H9 (cell line): ENCODE measurements around the gene OVOL2. TPM values are rescaled to one million over a fixed set of nuclear protein-coding genes. Genes with fewer than 3 reads are reported as not detected.

ENCODE experiments used
- DNase-seq: peaks from one replicate; pipeline ENCODE4 v3.0.0-alpha.2; 2017
- H2AFZ ChIP-seq: one replicate; pipeline ENCODE4 v1.6.1; 2013; ENCODE audit warnings: mild to moderate bottlenecking, low read length, control low read depth, moderate library complexity
- H2AK5ac ChIP-seq: 2 replicates; pipeline ENCODE4 v1.6.1; 2013; ENCODE audit warnings: low read length, control low read depth, mixed read lengths; ENCODE audit not compliant: insufficient read length
- H2BK120ac ChIP-seq: one replicate; pipeline ENCODE4 v1.6.1; 2013; ENCODE audit warnings: low read depth, mild to moderate bottlenecking, low read length, control low read depth, inconsistent platforms; ENCODE audit not compliant: poor library complexity, severe bottlenecking
- H2BK12ac ChIP-seq: 2 replicates; pipeline ENCODE4 v1.6.1; 2013; ENCODE audit warnings: low read length, control low read depth, mixed read lengths, low read depth; ENCODE audit not compliant: insufficient read length
- H2BK15ac ChIP-seq: 2 replicates; pipeline ENCODE4 v1.6.1; 2013; ENCODE audit warnings: low read depth, low read length, control low read depth
- H2BK20ac ChIP-seq: one replicate; pipeline ENCODE4 v1.6.1; 2013; ENCODE audit warnings: low read depth, mild to moderate bottlenecking, low read length, control low read depth, inconsistent platforms; ENCODE audit not compliant: poor library complexity, severe bottlenecking
- H2BK5ac ChIP-seq: 2 replicates; pipeline ENCODE4 v1.6.1; 2013; ENCODE audit warnings: low read length, control low read depth, mixed read lengths; ENCODE audit not compliant: insufficient read length
- H3K14ac ChIP-seq: 2 replicates; pipeline ENCODE4 v1.6.1; 2013; ENCODE audit warnings: low read length, control low read depth; ENCODE audit not compliant: insufficient read depth
- H3K18ac ChIP-seq: 2 replicates; pipeline ENCODE4 v1.6.1; 2013; ENCODE audit warnings: low read depth, mild to moderate bottlenecking, mixed read lengths, low read length, control low read depth; ENCODE audit not compliant: insufficient read length
- H3K23ac ChIP-seq: 2 replicates; pipeline ENCODE4 v1.6.1; 2013; ENCODE audit warnings: low read length, control low read depth, mixed read lengths, low read depth; ENCODE audit not compliant: insufficient read length
- H3K23me2 ChIP-seq: 2 replicates; pipeline ENCODE4 v1.6.1; 2013; ENCODE audit warnings: low read depth, mild to moderate bottlenecking, mixed read lengths, low read length, control low read depth; ENCODE audit not compliant: insufficient read length, poor library complexity, severe bottlenecking
- H3K27ac ChIP-seq: 2 replicates; pipeline ENCODE4 v1.5.1; 2013; ENCODE audit warnings: low read length, control low read depth, mixed read lengths, low read depth; ENCODE audit not compliant: insufficient read length
- H3K27me3 ChIP-seq: 2 replicates; pipeline ENCODE4 v1.6.1; 2013; ENCODE audit warnings: low read length, control low read depth, inconsistent platforms; ENCODE audit not compliant: insufficient read depth
- H3K4ac ChIP-seq: 2 replicates; pipeline ENCODE4 v1.6.1; 2013; ENCODE audit warnings: low read depth, mild to moderate bottlenecking, control low read depth, inconsistent platforms, low read length, moderate library complexity
- H3K4me1 ChIP-seq: 2 replicates; pipeline ENCODE4 v1.6.1; 2013; ENCODE audit warnings: low read length, control low read depth, inconsistent platforms; ENCODE audit not compliant: insufficient read depth
- H3K4me2 ChIP-seq: 2 replicates; pipeline ENCODE4 v1.6.1; 2013; ENCODE audit warnings: low read length, control low read depth, mixed read lengths; ENCODE audit not compliant: insufficient read length, insufficient read depth
- H3K56ac ChIP-seq: 2 replicates; pipeline ENCODE4 v1.6.1; 2013; ENCODE audit warnings: low read depth, mild to moderate bottlenecking, mixed read lengths, low read length, control low read depth; ENCODE audit not compliant: insufficient read length
- H3K79me1 ChIP-seq: 2 replicates; pipeline ENCODE4 v1.6.1; 2013; ENCODE audit warnings: low read depth, mild to moderate bottlenecking, moderate library complexity, low read length, control low read depth, inconsistent platforms; ENCODE audit not compliant: insufficient read depth, poor library complexity, severe bottlenecking
- H3K79me2 ChIP-seq: 2 replicates; pipeline ENCODE4 v1.6.1; 2013; ENCODE audit warnings: low read length, control low read depth, inconsistent platforms; ENCODE audit not compliant: insufficient read depth
- H3K9ac ChIP-seq: 2 replicates; pipeline ENCODE4 v1.6.1; 2013; ENCODE audit warnings: low read length, control low read depth, mixed read lengths; ENCODE audit not compliant: insufficient read length; ENCODE audit errors: extremely low read depth
- H3K9me3 ChIP-seq: one replicate; pipeline ENCODE4 v1.6.1; 2013; ENCODE audit warnings: low read depth, low read length, inconsistent platforms; ENCODE audit not compliant: control insufficient read depth
- H3T11ph ChIP-seq: one replicate; pipeline ENCODE4 v1.6.1; 2013; ENCODE audit warnings: mild to moderate bottlenecking, low read length, control low read depth, inconsistent platforms
- H4K20me1 ChIP-seq: one replicate; pipeline ENCODE4 v1.6.1; 2013; ENCODE audit not compliant: control insufficient read depth, insufficient read length, insufficient read depth
- H4K5ac ChIP-seq: 2 replicates; pipeline ENCODE4 v1.6.1; 2013; ENCODE audit warnings: low read depth, mild to moderate bottlenecking, mixed read lengths, low read length, control low read depth; ENCODE audit not compliant: insufficient read length
- H4K8ac ChIP-seq: replicated peaks from 2 replicates; pipeline ENCODE4 v1.6.1; 2013; ENCODE audit warnings: low read length, control low read depth, mixed read lengths, low read depth; ENCODE audit not compliant: insufficient read length
- H4K91ac ChIP-seq: 2 replicates; pipeline ENCODE4 v1.6.1; 2013; ENCODE audit warnings: low read depth, mild to moderate bottlenecking, moderate library complexity, mixed read lengths, low read length, control low read depth; ENCODE audit not compliant: insufficient read length
- H3K27ac Mint-ChIP-seq, 3 experiments: 2 replicates in 2 of 3; 3 replicates in 1 of 3; pipeline ENCODE4 v1.8.0; 2020 to 2021; ENCODE audit warnings: mixed read lengths in 3 of 3, mild to moderate bottlenecking in 1 of 3, moderate library complexity in 1 of 3
- H3K27me3 Mint-ChIP-seq: 2 replicates; pipeline ENCODE4 v1.8.0; 2021; ENCODE audit warnings: low read depth, mild to moderate bottlenecking, moderate library complexity, mixed read lengths
- H3K36me3 Mint-ChIP-seq, 3 experiments: 2 replicates in 2 of 3; 3 replicates in 1 of 3; pipeline ENCODE4 v1.8.0; 2020 to 2021; ENCODE audit warnings: low read depth in 3 of 3, mixed read lengths in 3 of 3; ENCODE audit not compliant: insufficient read depth in 1 of 3
- H3K4me1 Mint-ChIP-seq, 2 experiments: 2 replicates each; pipeline ENCODE4 v1.8.0; 2020; ENCODE audit warnings: mixed read lengths in 2 of 2
- H3K4me3 Mint-ChIP-seq, 2 experiments: 2 replicates in 1 of 2; 3 replicates in 1 of 2; pipeline ENCODE4 v1.8.0; 2020 to 2021; ENCODE audit warnings: mild to moderate bottlenecking in 2 of 2, mixed read lengths in 2 of 2, moderate library complexity in 1 of 2
- H3K9me3 Mint-ChIP-seq, 2 experiments: 2 replicates in 1 of 2; 3 replicates in 1 of 2; pipeline ENCODE4 v1.8.0; 2020; ENCODE audit warnings: mild to moderate bottlenecking in 2 of 2, mixed read lengths in 2 of 2, moderate library complexity in 1 of 2
- CTCF ChIP-seq: fragments of 200-600 bp; sonication (generic); conservative IDR thresholded peaks from 3 replicates; pipeline ENCODE4 v1.8.0; 2021; ENCODE audit warnings: antibody characterized with exemption, mild to moderate bottlenecking
- WGBS: extraction: QIAGEN DNeasy Blood & Tissue Kit; methylation state at CpG from one replicate; pipeline ENCODE4 v1.1.7; 2013; ENCODE audit warnings: missing lambda C conversion rate, low lambda C conversion rate, mixed read lengths; ENCODE audit not compliant: insufficient read length; ENCODE audit errors: extremely low coverage; 5-methylcytosine and 5-hydroxymethylcytosine counted together
- total RNA-seq: library from RNA; stranded (reverse); gene quantifications from 2 replicates; pipeline ENCODE4 v1.2.1, GENCODE V29; 2021

OVOL2 gene
- total RNA-seq, 1 experiment from 2014 or later = 5.8 TPM

- no peak overlapping the region for H2BK120ac ChIP-seq
- no peak overlapping the region for H3K56ac ChIP-seq
- no peak overlapping the region for H2BK12ac ChIP-seq
- H3K4me2 ChIP-seq = no peak overlapping the region
- TF ChIP-seq CTCF = no peak
- H3K79me2 ChIP-seq = no peaks in the 10 kb centered on the region
- no peaks in the 10 kb centered on the region for H3K4me1 Mint-ChIP-seq
- H2BK20ac ChIP-seq = no peak overlapping the region
- H2AK5ac ChIP-seq = no peak overlapping the region
- H3K27me3 ChIP-seq = no peaks in the 10 kb centered on the region
- H3K79me1 ChIP-seq = no peaks in the 10 kb centered on the region
- H3K4ac ChIP-seq = no peak overlapping the region
- H4K5ac ChIP-seq = no peak overlapping the region
- no peak overlapping the region for H3K14ac ChIP-seq
- H3K4me3 Mint-ChIP-seq = no peak overlapping the region
- no peak for DNase-seq
- H4K20me1 ChIP-seq = no peaks in the 10 kb centered on the region
- H3K9me3 ChIP-seq = no peaks in the 10 kb centered on the region
- H2AFZ ChIP-seq = no peak overlapping the region
- no peak overlapping the region for H3K18ac ChIP-seq
- H3K27ac ChIP-seq = no peak overlapping the region
- H4K91ac ChIP-seq = no peak overlapping the region
- no peak overlapping the region for H2BK15ac ChIP-seq
- no peaks in the 10 kb centered on the region; the same call in 1 of the 2 replicates for H3K27me3 Mint-ChIP-seq
- H3K23me2 ChIP-seq = no peaks in the 10 kb centered on the region
- no peak overlapping the region for H4K8ac ChIP-seq
- no peaks in the 10 kb centered on the region; a peak in 1 of 5 replicates for H3K9me3 Mint-ChIP-seq
- H2BK5ac ChIP-seq = no peak overlapping the region
- H3K23ac ChIP-seq = no peak overlapping the region
- H3K27ac Mint-ChIP-seq = peak overlapping the region in 1 of 3 experiments; percentile 60; a peak in 1 of 7 replicates
- no CpG with 5 or more reads among the region's 15 CpGs for WGBS
- no peaks in the 10 kb centered on the region for H3K4me1 ChIP-seq
- H3K9ac ChIP-seq = no peak overlapping the region
- no peak overlapping the region for H3T11ph ChIP-seq
- H3K36me3 Mint-ChIP-seq = peaks cover 14 to 15% (median 15%) of the 10 kb centered on the region in 3 experiments
Observed at GRCh38 chr20:18024606-18025127, 33.0 kb downstream of the OVOL2 start.
